ENCODE data around the gene DMPK. TPM values are rescaled to one million over a fixed set of nuclear protein-coding genes. Genes with fewer than 3 reads are reported as not detected.

Gene DMPK
- total RNA-seq, 2 donors from 2014 or later: 52.8 to 88.2 TPM

DNA sequence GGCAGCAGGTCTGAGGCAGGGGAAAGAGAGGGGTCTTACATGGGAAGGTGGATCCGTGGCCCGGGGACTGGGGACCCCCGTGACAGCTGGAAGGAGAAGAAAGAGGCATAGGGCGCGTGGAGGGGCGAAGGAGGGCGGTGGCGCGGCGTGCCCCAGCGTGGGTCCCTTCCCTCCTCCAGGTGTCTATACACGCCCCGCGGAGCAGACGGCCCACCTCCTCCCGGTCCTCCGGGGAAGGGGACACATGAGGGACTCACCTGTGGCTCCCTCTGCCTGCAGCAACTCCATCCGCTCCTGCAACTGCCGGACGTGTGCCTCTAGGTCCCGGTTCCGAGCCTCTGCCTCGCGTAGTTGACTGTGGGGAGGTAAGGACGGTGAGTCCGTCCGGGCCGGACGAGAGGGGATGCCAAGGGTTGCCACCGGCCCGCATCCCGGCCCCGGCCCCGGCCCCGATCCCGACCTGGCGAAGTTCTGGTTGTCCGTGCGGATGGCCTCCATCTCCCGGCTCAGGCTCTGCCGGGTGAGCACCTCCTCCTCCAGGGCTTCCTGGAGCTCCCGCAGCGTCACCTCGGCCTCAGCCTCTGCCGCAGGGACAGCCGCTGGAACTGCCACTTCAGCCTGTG, 10.9 kb downstream of the DMPK start:
- intact Hi-C loops (cut with DNase I): no loop called here
- Histone ChIP-seq H3K9me3 (no peaks in the 10 kb centered on the region), H3K27ac (peak overlapping the region; percentile 97 to 99), H3K4me3 (peak overlapping the region; percentile 79 to 83), H3K27me3 (replicated peaks; ENCODE audit: insufficient read depth) (no peaks in the 10 kb centered on the region), H3K36me3 (no peaks in the 10 kb centered on the region), H3K4me1 (replicated peaks) (peaks cover 7% of the 10 kb centered on the region)
- WGBS: 73% methylated on average over 41 of the region's 46 CpGs
- no peak for DNase-seq (ENCODE audit: low spot score)
- TF ChIP-seq POLR2AphosphoS5 (IDR thresholded peaks at IDR 0.05): no peak
- no peak for TF ChIP-seq POLR2A (IDR thresholded peaks at IDR 0.05)
- TF ChIP-seq CTCF (IDR thresholded peaks at IDR 0.05): no peak

DNA sequence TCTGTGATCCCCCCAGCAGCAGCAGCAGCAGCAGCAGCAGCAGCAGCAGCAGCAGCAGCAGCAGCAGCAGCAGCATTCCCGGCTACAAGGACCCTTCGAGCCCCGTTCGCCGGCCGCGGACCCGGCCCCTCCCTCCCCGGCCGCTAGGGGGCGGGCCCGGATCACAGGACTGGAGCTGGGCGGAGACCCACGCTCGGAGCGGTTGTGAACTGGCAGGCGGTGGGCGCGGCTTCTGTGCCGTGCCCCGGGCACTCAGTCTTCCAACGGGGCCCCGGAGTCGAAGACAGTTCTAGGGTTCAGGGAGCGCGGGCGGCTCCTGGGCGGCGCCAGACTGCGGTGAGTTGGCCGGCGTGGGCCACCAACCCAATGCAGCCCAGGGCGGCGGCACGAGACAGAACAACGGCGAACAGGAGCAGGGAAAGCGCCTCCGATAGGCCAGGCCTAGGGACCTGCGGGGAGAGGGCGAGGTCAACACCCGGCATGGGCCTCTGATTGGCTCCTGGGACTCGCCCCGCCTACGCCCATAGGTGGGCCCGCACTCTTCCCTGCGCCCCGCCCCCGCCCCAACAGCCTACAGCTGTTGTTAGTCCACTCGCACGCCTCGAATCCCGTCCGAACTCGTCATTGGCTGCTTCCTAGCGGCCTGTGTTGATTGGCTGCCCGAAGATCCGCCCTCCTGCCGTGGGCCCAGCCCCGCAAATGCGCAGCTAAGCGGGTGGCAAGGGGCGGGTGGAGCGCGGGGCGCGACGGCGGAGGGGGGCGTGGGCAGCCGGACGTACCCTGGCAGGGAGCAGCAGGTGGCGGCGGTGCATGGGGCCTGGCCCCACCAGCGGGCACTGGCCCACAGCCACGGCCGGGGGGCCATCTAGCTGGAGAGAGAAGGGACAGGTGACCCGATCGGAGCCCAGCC, 11.8 kb downstream of the DMPK start:
- peaks cover 17% of the 10 kb centered on the region for H3K4me1 ChIP-seq (replicated peaks)

GRCh38 chr19:45769821-45770191, 12.5 kb downstream of the DMPK start:
- Histone ChIP-seq H3K27me3 (replicated peaks; ENCODE audit: insufficient read depth) (no peaks in the 10 kb centered on the region), H3K4me3 (peak overlapping the region; percentile 79 to 83), H3K9me3 (no peaks in the 10 kb centered on the region), H3K4me1 (replicated peaks) (peaks cover 22% of the 10 kb centered on the region), H3K36me3 (no peaks in the 10 kb centered on the region), H3K27ac (peak overlapping the region; percentile 97 to 99)
- intact Hi-C loops (cut with DNase I): loop anchor here (5.0 kb wide), 2 partner anchors 53 to 78 kb away; partner anchors contain the start of genes QPCTL and SNRPD2
- peak; percentile 59 for DNase-seq (ENCODE audit: low spot score)
- TF ChIP-seq POLR2A (IDR thresholded peaks at IDR 0.05) (no peak), CTCF (IDR thresholded peaks at IDR 0.05) (no peak), POLR2AphosphoS5 (IDR thresholded peaks at IDR 0.05) (no peak)
- WGBS: under 1% methylated on average over 27 of the region's 28 CpGs

More for the DNA sequence above, 11.8 kb downstream of the DMPK start:
- 1% methylated on average over 36 of the region's 79 CpGs for WGBS
- intact Hi-C loops (cut with DNase I): no loop called here
- Histone ChIP-seq H3K4me3 (peak overlapping the region; percentile 79 to 83), H3K9me3 (no peaks in the 10 kb centered on the region), H3K27me3 (replicated peaks; ENCODE audit: insufficient read depth) (no peaks in the 10 kb centered on the region), H3K36me3 (no peaks in the 10 kb centered on the region), H3K27ac (peak overlapping the region; percentile 97 to 99)
- peak; percentile 98 for DNase-seq (ENCODE audit: low spot score)
- TF ChIP-seq POLR2AphosphoS5 (IDR thresholded peaks at IDR 0.05) (peak; percentile 90), CTCF (IDR thresholded peaks at IDR 0.05) (peak; percentile 95 to 98 (median 96)), POLR2A (IDR thresholded peaks at IDR 0.05) (peak; percentile 68)

DNA sequence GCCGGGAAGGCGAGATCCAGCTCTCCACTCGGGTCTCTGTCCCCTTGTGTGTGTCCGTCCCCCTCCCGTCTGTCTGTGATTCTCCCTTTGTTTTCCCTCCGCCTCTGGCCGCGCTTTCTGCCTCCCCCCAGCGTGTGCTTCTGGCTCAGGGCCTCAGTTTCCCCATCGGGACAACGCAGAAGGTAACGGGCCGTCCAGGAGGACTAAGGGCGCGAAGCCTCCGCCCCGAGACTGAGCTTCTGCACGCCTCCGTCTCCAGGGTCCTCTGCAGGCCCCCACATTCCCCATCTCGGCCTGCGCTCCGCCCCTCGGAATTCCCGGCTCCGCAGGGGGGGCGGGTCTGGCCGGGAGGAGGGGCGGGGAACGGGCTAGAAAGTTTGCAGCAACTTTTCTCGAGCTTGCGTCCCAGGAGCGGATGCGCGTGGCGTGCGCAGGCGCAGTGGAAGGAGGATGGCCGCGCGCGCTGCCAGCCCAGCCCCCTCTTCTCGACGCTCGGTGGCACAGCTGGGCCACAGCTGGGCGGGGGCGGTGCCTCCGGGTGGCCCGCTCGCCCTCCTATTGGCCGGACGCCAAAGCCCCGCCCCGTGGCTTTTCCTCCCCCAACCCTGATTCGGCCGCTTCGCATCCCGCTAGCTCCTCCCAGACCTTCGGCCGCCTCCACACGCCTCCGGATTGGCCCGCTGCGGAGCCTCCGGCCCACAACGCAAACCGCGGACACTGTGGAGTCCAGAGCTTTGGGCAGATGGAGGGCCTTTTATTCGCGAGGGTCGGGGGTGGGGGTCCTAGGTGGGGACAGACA, 13.1 kb downstream of the DMPK start, which contains the start of gene SIX5:
Gene SIX5 (minus strand): TSS at position 269 of the 799 bp plus-strand sequence. CDS start 408 bp downstream, outside the sequence.
- peak; percentile 85 for TF ChIP-seq POLR2A (IDR thresholded peaks at IDR 0.05)
- peak in 1 of 4 experiments; percentile 13 for TF ChIP-seq CTCF (IDR thresholded peaks at IDR 0.05)
- TF ChIP-seq POLR2AphosphoS5 (IDR thresholded peaks at IDR 0.05): peak; percentile 99
- no peaks in the 10 kb centered on the region for H3K36me3 ChIP-seq
- 1% methylated on average over 68 of the region's 70 CpGs for WGBS
- intact Hi-C loops (cut with DNase I): loop anchor here (5.0 kb wide), 2 partner anchors 52 to 77 kb away; partner anchors contain the start of genes QPCTL and SNRPD2
- peaks cover 28% of the 10 kb centered on the region for H3K4me1 ChIP-seq (replicated peaks)
- no peaks in the 10 kb centered on the region for H3K27me3 ChIP-seq (replicated peaks; ENCODE audit: insufficient read depth)
- no peaks in the 10 kb centered on the region for H3K9me3 ChIP-seq
- peak within 1 kb of the TSS; percentile 97 to 99 for H3K27ac ChIP-seq
- peak within 1 kb of the TSS; percentile 79 to 83 for H3K4me3 ChIP-seq
- DNase-seq (ENCODE audit: low spot score): peak; percentile 97
